MM.1S (cell line): ENCODE measurements around the gene COLEC11.
A peak's percentile ranks its signal among the peaks of the same experiment; 100 is the strongest.

Source experiments
- DNase-seq: peaks from one replicate; pipeline ENCODE4 v3.0.0-alpha.2; 2015
- H2AFZ ChIP-seq: fragments of 300-600 bp; sonication (generic); 2 replicates; pipeline ENCODE4 v1.6.0; 2016; ENCODE audit warnings: antibody characterized with exemption, low read length
- H3F3A ChIP-seq: fragments of 300-600 bp; sonication (generic); 2 replicates; pipeline ENCODE4 v1.6.1; 2016; ENCODE audit warnings: mild to moderate bottlenecking, antibody characterized with exemption, low read length, moderate library complexity, mixed read lengths; ENCODE audit not compliant: insufficient read depth
- H3K27ac ChIP-seq: fragments of 300-600 bp; sonication (generic); 2 replicates; pipeline ENCODE4 v1.5.1; 2016; ENCODE audit warnings: mild to moderate bottlenecking, low read length
- H3K27me3 ChIP-seq: fragments of 300-600 bp; sonication (generic); replicated peaks from 2 replicates; pipeline ENCODE4 v1.6.0; 2016; ENCODE audit warnings: low read length; ENCODE audit not compliant: insufficient read depth
- H3K36me3 ChIP-seq: fragments of 300-600 bp; sonication (generic); replicated peaks from 2 replicates; pipeline ENCODE4 v1.6.1; 2016; ENCODE audit warnings: mild to moderate bottlenecking, low read length, mixed read lengths; ENCODE audit not compliant: insufficient read depth
- H3K4me1 ChIP-seq: fragments of 300-600 bp; sonication (generic); 2 replicates; pipeline ENCODE4 v1.6.1; 2016; ENCODE audit warnings: low read length, mixed read lengths
- H3K4me2 ChIP-seq: fragments of 300-600 bp; sonication (generic); 2 replicates; pipeline ENCODE4 v1.6.0; 2016; ENCODE audit warnings: low read depth, low read length
- H3K4me3 ChIP-seq: fragments of 300-600 bp; sonication (generic); 2 replicates; pipeline ENCODE4 v1.5.1; 2016; ENCODE audit warnings: low read length, mixed read lengths
- H3K79me2 ChIP-seq: fragments of 300-600 bp; sonication (generic); 2 replicates; pipeline ENCODE4 v1.6.1; 2016; ENCODE audit warnings: mixed run types, low read length, mixed read lengths
- H3K9ac ChIP-seq: fragments of 300-600 bp; sonication (generic); 2 replicates; pipeline ENCODE4 v1.6.1; 2016; ENCODE audit warnings: low read length, mixed read lengths
- H3K9me2 ChIP-seq: fragments of 300-600 bp; sonication (generic); replicated peaks from 2 replicates; pipeline ENCODE4 v1.6.1; 2016; ENCODE audit warnings: mild to moderate bottlenecking, low read length, mixed read lengths; ENCODE audit not compliant: insufficient read depth
- H3K9me3 ChIP-seq: fragments of 300-600 bp; sonication (generic); replicated peaks from 2 replicates; pipeline ENCODE4 v1.6.1; 2016; ENCODE audit warnings: mild to moderate bottlenecking, low read length, mixed read lengths; ENCODE audit not compliant: insufficient read depth
- H4K20me1 ChIP-seq: fragments of 300-600 bp; sonication (generic); 2 replicates; pipeline ENCODE4 v1.6.1; 2016; ENCODE audit warnings: mild to moderate bottlenecking, low read length, moderate library complexity, mixed read lengths; ENCODE audit not compliant: insufficient read depth
- CTCF ChIP-seq: fragments of 300-600 bp; sonication (generic); IDR thresholded peaks from 2 replicates; pipeline ENCODE4 v1.5.1; 2016; ENCODE audit warnings: antibody characterized with exemption, low read length, mixed read lengths
- EZH2 ChIP-seq: fragments of 300-600 bp; sonication (generic); optimal IDR thresholded peaks from 2 replicates; pipeline ENCODE3; 2017; ENCODE audit warnings: low read depth, mild to moderate bottlenecking, antibody characterized with exemption, low read length, mixed read lengths
- EZH2phosphoT487 ChIP-seq: fragments of 300-600 bp; sonication (generic); IDR thresholded peaks from 2 replicates; pipeline ENCODE4 v1.6.1; 2018; ENCODE audit warnings: antibody characterized with exemption, low read length

COLEC11 gene

GRCh38 chr2:3553946-3554345 lies 41.0 kb upstream of the COLEC11 start:
- H2AFZ ChIP-seq = no peak overlapping the region
- H3K9me3 ChIP-seq = no peaks in the 10 kb centered on the region
- no peak overlapping the region for H3K27ac ChIP-seq
- DNase-seq = no peak
- peaks cover 9% of the 10 kb centered on the region for H3K4me1 ChIP-seq
- peaks cover 19% of the 10 kb centered on the region for H3K36me3 ChIP-seq
- TF ChIP-seq EZH2phosphoT487 (no peak), EZH2 (no peak), CTCF (no peak)
- no peak overlapping the region for H3K4me2 ChIP-seq
- no peak overlapping the region for H3K4me3 ChIP-seq
- no peaks in the 10 kb centered on the region for H3K27me3 ChIP-seq
- no peaks in the 10 kb centered on the region for H4K20me1 ChIP-seq
- no peaks in the 10 kb centered on the region for H3K9me2 ChIP-seq
- H3F3A ChIP-seq = peaks cover 7% of the 10 kb centered on the region; the same call in 1 of the 2 replicates
- H3K79me2 ChIP-seq = peaks cover 47% of the 10 kb centered on the region
- no peak overlapping the region for H3K9ac ChIP-seq

DNA sequence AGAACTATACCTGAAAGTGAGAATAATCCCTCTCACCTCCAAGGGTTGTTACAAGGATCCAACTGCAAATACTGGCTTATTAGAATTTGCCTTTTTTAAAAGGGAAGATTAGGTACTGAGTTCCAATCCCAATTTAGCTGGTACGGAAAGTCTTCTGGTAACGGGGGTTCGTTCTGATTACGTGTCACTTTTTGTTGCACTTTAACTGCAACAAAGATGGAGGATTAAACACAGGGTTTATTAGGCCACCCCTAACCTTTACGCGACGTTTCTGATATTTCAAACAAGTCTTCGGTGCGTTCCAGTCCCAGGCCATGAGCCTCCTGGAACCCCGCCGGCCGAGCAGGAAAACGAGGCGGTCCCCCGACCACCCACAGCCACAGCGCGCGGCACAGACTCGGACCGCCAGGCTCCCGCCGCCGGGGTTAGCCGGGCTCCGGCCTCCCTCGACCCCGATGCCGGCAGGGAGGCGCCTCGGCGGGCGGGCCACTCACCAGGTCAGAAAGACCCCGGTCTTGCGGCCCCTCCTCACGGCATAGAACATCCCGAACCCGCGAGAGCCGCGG lies 37.2 kb upstream of the COLEC11 start:
- Histone ChIP-seq H3K4me2 (peak overlapping the region; percentile 93), H3K27ac (peak overlapping the region; percentile 83), H3K9ac (peak overlapping the region; percentile 97), H3F3A (peaks cover 7% of the 10 kb centered on the region; the same call in 1 of the 2 replicates), H3K4me1 (peaks cover 9% of the 10 kb centered on the region), H3K36me3 (peaks cover 7% of the 10 kb centered on the region), H2AFZ (peak overlapping the region; percentile 58; the same call in 1 of the 2 replicates), H3K4me3 (peak overlapping the region; percentile 96), H4K20me1 (no peaks in the 10 kb centered on the region), H3K9me2 (no peaks in the 10 kb centered on the region), H3K79me2 (peaks cover 47% of the 10 kb centered on the region), H3K9me3 (no peaks in the 10 kb centered on the region), H3K27me3 (no peaks in the 10 kb centered on the region)
- no peak for TF ChIP-seq EZH2
- no peak for TF ChIP-seq CTCF
- no peak for TF ChIP-seq EZH2phosphoT487
- peak; percentile 9 for DNase-seq

- Histone ChIP-seq H3K4me2 (peak within 1 kb of the TSS; percentile 98), H2AFZ (peak within 1 kb of the TSS; percentile 93), H3K4me1 (peaks cover 9% of the 10 kb centered on the region), H3K9me2 (no peaks in the 10 kb centered on the region), H3K36me3 (peaks cover 7% of the 10 kb centered on the region), H3K9ac (peak within 1 kb of the TSS; percentile 97), H3K27ac (peak within 1 kb of the TSS; percentile 83), H3K27me3 (no peaks in the 10 kb centered on the region), H3K9me3 (no peaks in the 10 kb centered on the region), H4K20me1 (no peaks in the 10 kb centered on the region), H3K4me3 (peak within 1 kb of the TSS; percentile 96), H3K79me2 (peaks cover 47% of the 10 kb centered on the region), H3F3A (peaks cover 7% of the 10 kb centered on the region; the same call in 1 of the 2 replicates)
- DNase-seq = peak; percentile 98
- TF ChIP-seq EZH2 (no peak), CTCF (no peak), EZH2phosphoT487 (no peak)
These were observed 36.5 kb upstream of the COLEC11 start, which contains the start of gene RNASEH1 for GRCh38 chr2:3558205-3559014. Gene RNASEH1, minus strand, starts transcription at chr2:3558333. Its CDS starts 73 bp downstream, at chr2:3558260.
